KMS-11 (cell line): ENCODE results near the gene ZFP3.
"Not testable (repeated sequence)": the region's sequence is repeated elsewhere in the genome, so short reads cannot be mapped to it uniquely, and the experiment has no call there.

Source experiments
- H2AFZ ChIP-seq: fragments of 200-600 bp; sonication (generic); 2 replicates; pipeline ENCODE4 v1.6.1; 2016; ENCODE audit warnings: antibody characterized with exemption, mixed run types, low read depth
- H3K27ac ChIP-seq: fragments of 200-600 bp; sonication (generic); 2 replicates; pipeline ENCODE4 v1.6.1; 2016; ENCODE audit warnings: mild to moderate bottlenecking, mixed run types
- H3K27me3 ChIP-seq: fragments of 200-600 bp; sonication (generic); 2 replicates; pipeline ENCODE4 v1.6.1; 2017; ENCODE audit warnings: mild to moderate bottlenecking, low read depth, mixed run types, moderate library complexity; ENCODE audit not compliant: insufficient read depth
- H3K36me3 ChIP-seq: fragments of 200-600 bp; sonication (generic); 2 replicates; pipeline ENCODE4 v1.6.1; 2017; ENCODE audit warnings: mild to moderate bottlenecking, mixed run types; ENCODE audit not compliant: insufficient read depth
- H3K4me1 ChIP-seq: fragments of 200-600 bp; sonication (generic); 2 replicates; pipeline ENCODE4 v1.6.1; 2016; ENCODE audit warnings: mild to moderate bottlenecking, low read depth, mixed run types; ENCODE audit not compliant: poor library complexity, severe bottlenecking
- H3K4me2 ChIP-seq: fragments of 200-600 bp; sonication (generic); 2 replicates; pipeline ENCODE4 v1.7.0; 2016; ENCODE audit warnings: mild to moderate bottlenecking, mixed run types
- H3K4me3 ChIP-seq: fragments of 200-600 bp; sonication (generic); IDR thresholded peaks from 2 replicates; pipeline ENCODE4 v1.6.1; 2017; ENCODE audit warnings: low read depth, low read length, mixed read lengths; ENCODE audit not compliant: insufficient read depth
- H3K79me2 ChIP-seq: fragments of 200-600 bp; sonication (generic); 2 replicates; pipeline ENCODE4 v1.6.1; 2016; ENCODE audit warnings: low read depth, mixed run types; ENCODE audit not compliant: insufficient read depth
- H3K9ac ChIP-seq: fragments of 200-600 bp; sonication (generic); 2 replicates; pipeline ENCODE4 v1.6.1; 2016; ENCODE audit warnings: mild to moderate bottlenecking, mixed run types
- H4K20me1 ChIP-seq: fragments of 200-600 bp; sonication (generic); 2 replicates; pipeline ENCODE4 v1.6.1; 2016; ENCODE audit warnings: mild to moderate bottlenecking, mixed run types; ENCODE audit not compliant: insufficient read depth
- TF ChIP-seq, protein P1 (sequence below): fragments of 200-600 bp; sonication (generic); conservative IDR thresholded peaks from 2 replicates; pipeline ENCODE4 v1.6.1; 2017; ENCODE audit warnings: low read depth, mild to moderate bottlenecking, antibody characterized with exemption, low read length, moderate library complexity, mixed read lengths

Gene ZFP3

DNA sequence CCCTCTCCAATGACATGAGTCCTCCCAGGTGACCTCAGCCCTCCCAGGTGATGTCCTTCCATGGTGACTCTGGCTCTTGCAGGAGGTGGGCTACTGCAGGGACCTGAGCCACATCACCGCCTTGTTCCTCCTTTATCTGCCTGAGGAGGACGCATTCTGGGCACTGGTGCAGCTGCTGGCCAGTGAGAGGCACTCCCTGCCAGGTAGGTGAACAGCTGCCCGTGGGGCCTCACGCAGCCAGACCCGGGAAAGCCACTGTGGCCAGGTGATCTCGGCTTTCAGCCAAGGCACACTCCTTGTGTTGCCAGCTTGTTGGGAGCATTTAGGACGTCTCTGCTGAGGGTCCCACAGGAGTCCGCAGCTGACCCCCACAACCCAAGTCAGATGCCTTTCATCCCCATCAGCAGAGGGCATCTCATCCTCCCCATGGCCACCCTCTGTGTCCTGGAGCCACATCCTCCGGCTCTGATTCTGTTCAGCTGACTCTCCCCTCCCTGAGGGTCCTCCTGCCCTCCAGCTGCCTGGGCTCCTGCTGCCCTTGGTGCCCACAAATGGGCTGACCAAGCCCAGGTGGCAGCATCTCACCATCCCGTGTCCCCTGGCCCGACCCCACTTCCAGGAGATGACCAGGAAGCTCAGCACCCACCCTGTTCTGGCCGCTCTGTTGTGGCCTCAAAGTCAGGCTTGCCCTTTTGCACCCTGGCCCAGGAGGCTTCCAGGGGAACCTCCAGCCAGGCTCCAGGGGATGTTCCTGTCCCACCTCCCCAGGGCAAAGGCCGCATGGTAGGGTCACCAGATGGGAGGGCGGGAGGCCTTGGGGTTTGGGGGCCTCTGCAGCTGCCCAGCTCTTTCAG lies 57.7 kb downstream of the ZFP3 start:
- H3K27ac ChIP-seq: no peak overlapping the region
- no peaks in the 10 kb centered on the region for H3K36me3 ChIP-seq
- no peak overlapping the region for H3K4me3 ChIP-seq
- H4K20me1 ChIP-seq: no peaks in the 10 kb centered on the region
- no peak overlapping the region for H3K9ac ChIP-seq
- H3K79me2 ChIP-seq: no peaks in the 10 kb centered on the region
- H3K4me1 ChIP-seq: no peaks in the 10 kb centered on the region
- H3K27me3 ChIP-seq: no peaks in the 10 kb centered on the region
- no peak overlapping the region for H2AFZ ChIP-seq
- TF ChIP-seq, protein P1, sequence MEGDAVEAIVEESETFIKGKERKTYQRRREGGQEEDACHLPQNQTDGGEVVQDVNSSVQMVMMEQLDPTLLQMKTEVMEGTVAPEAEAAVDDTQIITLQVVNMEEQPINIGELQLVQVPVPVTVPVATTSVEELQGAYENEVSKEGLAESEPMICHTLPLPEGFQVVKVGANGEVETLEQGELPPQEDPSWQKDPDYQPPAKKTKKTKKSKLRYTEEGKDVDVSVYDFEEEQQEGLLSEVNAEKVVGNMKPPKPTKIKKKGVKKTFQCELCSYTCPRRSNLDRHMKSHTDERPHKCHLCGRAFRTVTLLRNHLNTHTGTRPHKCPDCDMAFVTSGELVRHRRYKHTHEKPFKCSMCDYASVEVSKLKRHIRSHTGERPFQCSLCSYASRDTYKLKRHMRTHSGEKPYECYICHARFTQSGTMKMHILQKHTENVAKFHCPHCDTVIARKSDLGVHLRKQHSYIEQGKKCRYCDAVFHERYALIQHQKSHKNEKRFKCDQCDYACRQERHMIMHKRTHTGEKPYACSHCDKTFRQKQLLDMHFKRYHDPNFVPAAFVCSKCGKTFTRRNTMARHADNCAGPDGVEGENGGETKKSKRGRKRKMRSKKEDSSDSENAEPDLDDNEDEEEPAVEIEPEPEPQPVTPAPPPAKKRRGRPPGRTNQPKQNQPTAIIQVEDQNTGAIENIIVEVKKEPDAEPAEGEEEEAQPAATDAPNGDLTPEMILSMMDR: no peak
- no peak overlapping the region for H3K4me2 ChIP-seq

DNA sequence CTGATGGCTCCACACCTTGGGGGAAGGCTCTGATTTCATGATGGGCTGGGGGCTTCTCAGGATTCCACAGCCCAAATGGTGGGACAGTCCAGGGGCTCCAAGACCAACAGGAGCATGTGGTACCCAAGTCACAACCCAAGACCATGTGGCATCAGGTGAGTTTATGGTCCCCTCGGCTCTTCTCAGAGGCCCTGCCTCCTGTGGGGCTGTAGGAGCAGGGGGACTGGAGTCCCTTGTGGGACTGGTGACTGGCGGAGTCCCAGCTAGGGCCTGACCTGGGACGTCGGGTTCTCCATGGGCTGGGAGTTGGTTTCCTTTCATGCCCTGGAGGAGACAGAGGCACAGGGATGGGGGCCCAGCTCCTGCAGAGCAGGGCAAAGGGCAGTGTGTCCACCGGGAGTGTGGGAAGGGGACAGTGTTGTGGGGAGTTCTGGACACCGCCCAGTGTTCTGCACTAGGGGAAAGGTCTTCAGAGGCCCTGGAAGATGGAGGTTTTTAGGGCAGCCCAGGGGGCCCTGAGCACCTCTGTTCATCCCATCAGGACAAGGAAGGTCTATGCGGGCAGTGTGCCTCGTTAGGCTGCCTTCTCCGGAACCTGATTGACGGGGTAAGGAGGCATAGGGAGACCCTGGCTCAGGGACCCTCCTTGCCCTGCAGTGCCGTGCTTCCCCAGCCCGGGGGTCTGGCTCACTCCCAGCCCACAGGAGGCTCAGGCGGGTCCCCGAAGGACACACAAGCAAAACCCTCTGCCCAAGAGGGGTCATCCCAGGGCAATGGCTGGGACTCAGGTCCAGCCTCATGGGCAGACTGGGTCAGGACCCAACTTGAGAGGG lies 58.5 kb downstream of the ZFP3 start:
- not testable (repeated sequence) for H3K4me3 ChIP-seq, H3K27ac ChIP-seq, H3K79me2 ChIP-seq, H3K4me2 ChIP-seq, H3K36me3 ChIP-seq, H3K4me1 ChIP-seq, H3K27me3 ChIP-seq, H4K20me1 ChIP-seq, H3K9ac ChIP-seq, H2AFZ ChIP-seq

DNA sequence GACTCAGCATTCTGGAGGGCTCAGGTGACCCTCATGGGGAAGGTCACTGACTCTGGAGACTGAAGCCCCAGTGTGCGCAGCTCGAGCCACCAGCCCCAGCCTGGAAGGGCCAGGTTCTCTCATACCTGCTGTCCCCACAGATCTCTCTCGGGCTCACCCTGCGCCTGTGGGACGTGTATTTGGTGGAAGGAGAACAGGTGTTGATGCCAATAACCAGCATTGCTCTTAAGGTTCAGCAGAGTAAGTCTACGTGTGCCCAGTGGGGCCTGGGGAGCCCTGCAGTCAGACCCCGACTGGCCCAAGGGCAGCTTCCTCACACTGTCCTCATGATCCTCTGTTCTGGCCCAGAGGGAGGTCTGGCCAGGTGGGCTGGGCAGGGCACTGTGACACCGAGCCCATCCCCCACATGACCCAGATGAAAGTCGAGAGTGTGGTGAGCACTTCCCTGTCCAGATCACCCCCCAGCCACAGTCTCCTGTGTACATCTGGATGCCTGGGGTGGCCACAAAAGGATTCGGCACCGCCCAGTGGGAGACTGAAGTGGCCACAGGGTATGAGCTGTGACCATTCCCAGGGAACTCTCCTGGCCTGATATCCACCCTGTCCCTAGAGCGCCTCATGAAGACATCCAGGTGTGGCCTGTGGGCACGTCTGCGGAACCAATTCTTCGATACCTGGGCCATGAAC lies 59.4 kb downstream of the ZFP3 start:
- not testable (repeated sequence) for H3K4me1 ChIP-seq, H3K79me2 ChIP-seq, H3K27me3 ChIP-seq, H3K4me2 ChIP-seq, H3K9ac ChIP-seq, H3K27ac ChIP-seq, H4K20me1 ChIP-seq, H2AFZ ChIP-seq, H3K36me3 ChIP-seq, H3K4me3 ChIP-seq

DNA sequence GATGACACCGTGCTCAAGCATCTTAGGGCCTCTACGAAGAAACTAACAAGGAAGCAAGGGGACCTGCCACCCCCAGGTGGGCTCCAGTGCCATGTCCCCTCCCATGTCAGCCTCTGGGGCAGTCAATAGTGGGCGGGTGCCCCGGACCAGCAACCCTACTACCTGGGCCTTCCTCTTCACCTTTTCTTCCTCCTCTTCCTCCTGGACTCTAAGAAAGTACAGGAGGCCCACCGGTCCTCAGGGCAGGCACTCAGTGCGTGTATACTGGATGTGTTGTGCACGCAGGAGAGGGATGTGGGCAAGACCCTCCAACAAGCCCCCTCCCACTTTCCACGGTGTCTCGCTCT lies 59.9 kb downstream of the ZFP3 start:
- H3K4me1 ChIP-seq, H3K9ac ChIP-seq, H3K27ac ChIP-seq, H3K27me3 ChIP-seq, H3K79me2 ChIP-seq, H3K4me2 ChIP-seq, H4K20me1 ChIP-seq, H3K4me3 ChIP-seq, H3K36me3 ChIP-seq, H2AFZ ChIP-seq: not testable (repeated sequence)

DNA sequence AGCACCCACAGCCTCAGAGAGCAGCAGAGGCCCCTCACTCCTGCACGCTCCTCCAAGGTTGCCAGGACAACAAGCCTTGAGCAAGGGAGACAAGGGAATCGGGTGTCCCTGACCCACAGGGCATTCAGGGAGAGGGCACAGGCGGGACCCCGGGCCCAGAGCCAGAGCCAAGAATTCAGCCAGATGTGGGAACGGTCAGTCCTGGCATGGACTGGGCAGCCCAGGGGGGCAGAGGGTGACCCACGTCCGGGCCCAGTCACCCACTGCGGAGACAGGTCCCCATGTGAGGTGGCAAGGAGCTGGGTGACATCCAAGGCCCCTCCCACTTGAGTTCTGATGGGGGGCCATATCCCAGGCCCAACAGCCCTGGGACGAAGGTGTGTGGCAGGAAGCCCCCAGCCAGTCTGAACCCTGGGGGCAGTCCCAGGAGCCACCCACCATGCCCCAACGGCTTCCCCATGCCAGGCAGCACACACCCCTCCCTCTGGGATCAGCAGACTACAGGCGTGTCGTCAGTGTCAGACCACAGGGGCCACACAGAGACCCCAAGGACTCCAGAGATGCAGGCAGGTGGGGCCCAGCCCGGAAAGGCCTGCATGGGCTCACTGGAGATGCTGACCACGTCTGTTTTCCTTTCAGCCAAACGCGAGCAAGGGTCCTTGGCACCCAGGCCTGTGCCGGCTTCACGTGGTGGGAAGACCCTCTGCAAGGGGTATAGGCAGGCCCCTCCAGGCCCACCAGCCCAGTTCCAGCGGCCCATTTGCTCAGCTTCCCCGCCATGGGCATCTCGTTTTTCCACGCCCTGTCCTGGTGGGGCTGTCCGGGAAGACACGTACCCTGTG lies 60.6 kb downstream of the ZFP3 start:
- TF ChIP-seq, protein P1: no peak
- Histone ChIP-seq H2AFZ (no peak overlapping the region), H3K4me1 (no peaks in the 10 kb centered on the region), H3K27ac (no peak overlapping the region), H3K4me3 (no peak overlapping the region), H3K4me2 (no peak overlapping the region), H3K9ac (no peak overlapping the region), H3K36me3 (no peaks in the 10 kb centered on the region), H4K20me1 (no peaks in the 10 kb centered on the region), H3K79me2 (no peaks in the 10 kb centered on the region), H3K27me3 (no peaks in the 10 kb centered on the region)
